HT1080 (cell line): ENCODE data around the gene SLC22A1. TPM values are rescaled to one million over a fixed set of nuclear protein-coding genes. Genes with fewer than 3 reads are reported as not detected.

Experiments used
- small RNA-seq: library from RNA; depleted of rRNA; stranded (forward); fragments of <200 nt; gene quantifications from one replicate; pipeline ENCODE3, GENCODE V24; 2014
- total RNA-seq: library from RNA; depleted of rRNA; stranded (reverse); fragments of >200 nt; shearing (Covaris generic); gene quantifications from 2 replicates; pipeline ENCODE4 v1.2.3, GENCODE V29; 2014; rRNA removed

The SLC22A1 gene
- total RNA-seq, 1 experiment from 2014 or later = 2.7 TPM

Small RNA genes within 50 kb of the gene (small RNA-seq; reads per million reads assigned to genes)
- not detected for gene AL645733.1

Other genes with a start within 250 kb of the SLC22A1 start
- not detected in 2 replicates for gene MAS1, start 230.8 kb upstream of the SLC22A1 start, total RNA-seq
- 38.1 and 39.1 TPM in 2 replicates for gene IGF2R, start 152.7 kb upstream of the SLC22A1 start, total RNA-seq
- not detected in 2 replicates for gene SLC22A2, start 137.0 kb downstream of the SLC22A1 start, total RNA-seq
- not detected in 2 replicates for gene SLC22A3, start 226.6 kb downstream of the SLC22A1 start, total RNA-seq